Esophagus (tissue), 2 donors: ENCODE results near the gene RABGAP1L. TPM values are rescaled to one million over a fixed set of nuclear protein-coding genes. Genes with fewer than 3 reads are reported as not detected.

Experiments
- H3K27ac ChIP-seq, 2 donors: one replicate each; pipeline ENCODE4 v1.5.1; 2013; ENCODE audit warnings: low read depth in 2 of 2, mild to moderate bottlenecking in 2 of 2, inconsistent platforms in 1 of 2, low read length in 1 of 2, moderate library complexity in 1 of 2
- H3K27me3 ChIP-seq, 2 donors: one replicate each; pipeline ENCODE4 v1.6.1; 2013; ENCODE audit warnings: low read length in 2 of 2, control low read depth in 1 of 2, mild to moderate bottlenecking in 1 of 2; ENCODE audit not compliant: insufficient read depth in 2 of 2, control insufficient read depth in 1 of 2
- H3K36me3 ChIP-seq, 2 donors: one replicate each; pipeline ENCODE4 v1.6.1; 2013; ENCODE audit warnings: low read length in 1 of 2; ENCODE audit not compliant: control insufficient read depth in 2 of 2, insufficient read depth in 2 of 2
- H3K4me1 ChIP-seq, 2 donors: one replicate each; pipeline ENCODE4 v1.6.1; 2013; ENCODE audit warnings: low read length in 1 of 2; ENCODE audit not compliant: control insufficient read depth in 2 of 2, insufficient read depth in 2 of 2
- H3K4me3 ChIP-seq, 2 donors: one replicate each; pipeline ENCODE4 v1.5.1; 2013; ENCODE audit warnings: low read length in 2 of 2, mild to moderate bottlenecking in 2 of 2, low read depth in 1 of 2, moderate library complexity in 1 of 2
- H3K9me3 ChIP-seq, 2 donors: one replicate each; pipeline ENCODE4 v1.6.1; 2013; ENCODE audit warnings: mild to moderate bottlenecking in 2 of 2, low read depth in 1 of 2, low read length in 1 of 2, moderate library complexity in 1 of 2; ENCODE audit not compliant: control insufficient read depth in 2 of 2, insufficient read depth in 1 of 2
- WGBS, 2 donors: extraction: QIAGEN DNeasy Blood & Tissue Kit; methylation state at CpG; one replicate each; pipeline ENCODE4 v1.1.7; 2013; 5-methylcytosine and 5-hydroxymethylcytosine counted together
- polyA plus RNA-seq, 2 donors: library from polyadenylated mRNA; stranded (reverse); fragments of 200-250 nt; gene quantifications; one replicate each; pipeline ENCODE4 v1.2.3, GENCODE V29; 2013
- donor health status: healthy with polysubstance abuse.
- donor health status: Bipolar disorder and iron deficiency.

The RABGAP1L gene
- polyA plus RNA-seq, 2 donors: 9.2 to 13.0 TPM

- H3K27ac ChIP-seq: peak overlapping the region in 1 of 2 donors; percentile 21
- WGBS, 2 donors: 43 to 49% methylated on average over 3 of the region's 3 CpGs
Observed at GRCh38 chr1:174954671-174955669, 795.6 kb downstream of the RABGAP1L start.

DNA sequence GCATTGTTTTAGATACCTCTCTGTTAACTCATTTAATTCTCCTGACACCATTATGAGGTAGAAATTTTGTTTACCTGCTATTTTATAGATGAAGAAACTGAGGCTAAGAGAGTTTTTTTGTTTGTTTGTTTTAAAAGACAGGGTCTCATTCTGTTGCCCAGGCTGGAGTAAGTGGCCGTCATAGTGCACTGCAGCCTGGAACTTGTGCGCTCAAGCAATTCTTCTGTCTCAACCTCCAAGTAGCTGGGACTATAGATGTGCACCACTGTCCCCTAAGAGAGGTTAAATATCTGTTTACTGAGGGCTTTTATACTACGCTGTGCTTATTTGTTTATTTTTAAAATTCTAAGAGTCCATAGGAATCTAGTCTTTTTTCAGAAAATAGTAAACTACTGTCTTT lies 796.8 kb downstream of the RABGAP1L start:
- no peak overlapping the region for H3K27ac ChIP-seq
- no peak overlapping the region for H3K4me3 ChIP-seq
- 95 to 96% methylated on average over 3 of the region's 3 CpGs for WGBS, 2 donors
- no peaks in the 10 kb centered on the region for H3K27me3 ChIP-seq
- H3K4me1 ChIP-seq: no peaks in the 10 kb centered on the region
- H3K36me3 ChIP-seq: no peaks in the 10 kb centered on the region
- H3K9me3 ChIP-seq: no peaks in the 10 kb centered on the region

More at GRCh38 chr1:174954671-174955669, 795.6 kb downstream of the RABGAP1L start:
- Histone ChIP-seq H3K9me3 (no peaks in the 10 kb centered on the region), H3K4me3 (no peak overlapping the region), H3K4me1 (no peaks in the 10 kb centered on the region), H3K36me3 (no peaks in the 10 kb centered on the region), H3K27me3 (no peaks in the 10 kb centered on the region)

- H3K4me1 ChIP-seq: no peaks in the 10 kb centered on the region
- H3K9me3 ChIP-seq: no peaks in the 10 kb centered on the region
- H3K4me3 ChIP-seq: no peak overlapping the region
- no peak overlapping the region for H3K27ac ChIP-seq
- no peaks in the 10 kb centered on the region for H3K27me3 ChIP-seq
- H3K36me3 ChIP-seq: no peaks in the 10 kb centered on the region
Observed at GRCh38 chr1:174956976-174957375, 797.7 kb downstream of the RABGAP1L start.

GRCh38 chr1:174957829-174958228 lies 798.5 kb downstream of the RABGAP1L start:
- Histone ChIP-seq H3K27me3 (no peaks in the 10 kb centered on the region), H3K4me3 (no peak overlapping the region), H3K4me1 (no peaks in the 10 kb centered on the region), H3K36me3 (no peaks in the 10 kb centered on the region), H3K9me3 (no peaks in the 10 kb centered on the region), H3K27ac (no peak overlapping the region)

DNA sequence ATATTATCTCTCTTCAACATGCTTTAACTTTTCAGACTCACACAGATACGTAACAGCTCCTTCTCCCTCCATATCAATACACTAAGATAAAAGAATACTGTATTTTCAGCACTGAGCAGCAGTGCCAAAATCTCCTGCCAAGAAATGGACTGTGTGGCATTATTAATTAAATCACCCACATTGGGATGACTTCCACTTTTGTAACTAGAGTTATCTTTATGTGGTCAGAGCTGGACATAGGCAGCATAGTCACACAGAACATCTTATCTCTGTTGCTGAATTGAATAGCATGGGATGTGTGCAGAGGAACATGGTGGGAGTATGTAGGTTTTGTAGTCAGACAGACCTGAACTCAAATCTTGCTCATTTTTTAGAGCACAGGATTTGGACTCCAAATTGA lies 799.1 kb downstream of the RABGAP1L start:
- no peaks in the 10 kb centered on the region for H3K4me1 ChIP-seq
- no peak overlapping the region for H3K27ac ChIP-seq
- no peak overlapping the region for H3K4me3 ChIP-seq
- H3K9me3 ChIP-seq: no peaks in the 10 kb centered on the region
- no peaks in the 10 kb centered on the region for H3K27me3 ChIP-seq
- no peaks in the 10 kb centered on the region for H3K36me3 ChIP-seq
- 78 to 88% methylated on average over 1 of the region's 1 CpG for WGBS, 2 donors

DNA sequence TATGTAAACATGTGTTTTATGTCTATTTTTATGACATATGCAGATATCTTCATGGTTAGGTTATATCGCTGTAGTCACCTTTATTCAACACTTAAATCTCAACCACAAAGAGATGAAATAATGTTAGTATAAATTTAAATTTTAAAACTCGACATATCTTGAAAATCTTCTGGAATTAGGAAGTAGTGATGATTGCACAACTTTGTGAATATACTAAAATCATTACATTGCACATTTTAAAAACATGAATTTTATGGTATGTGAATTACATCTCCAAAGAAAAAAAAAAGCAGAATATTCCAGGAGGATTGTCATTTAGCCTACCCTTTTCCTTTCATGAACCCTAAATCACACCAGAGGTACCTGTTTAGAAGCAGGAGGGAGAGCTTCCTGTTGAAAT lies 801.0 kb downstream of the RABGAP1L start:
- no peaks in the 10 kb centered on the region for H3K27me3 ChIP-seq
- H3K9me3 ChIP-seq: no peaks in the 10 kb centered on the region
- no peak overlapping the region for H3K27ac ChIP-seq
- no peaks in the 10 kb centered on the region for H3K4me1 ChIP-seq
- H3K36me3 ChIP-seq: no peaks in the 10 kb centered on the region
- WGBS, 2 donors: 94 to 98% methylated on average over 2 of the region's 2 CpGs
- H3K4me3 ChIP-seq: no peak overlapping the region

DNA sequence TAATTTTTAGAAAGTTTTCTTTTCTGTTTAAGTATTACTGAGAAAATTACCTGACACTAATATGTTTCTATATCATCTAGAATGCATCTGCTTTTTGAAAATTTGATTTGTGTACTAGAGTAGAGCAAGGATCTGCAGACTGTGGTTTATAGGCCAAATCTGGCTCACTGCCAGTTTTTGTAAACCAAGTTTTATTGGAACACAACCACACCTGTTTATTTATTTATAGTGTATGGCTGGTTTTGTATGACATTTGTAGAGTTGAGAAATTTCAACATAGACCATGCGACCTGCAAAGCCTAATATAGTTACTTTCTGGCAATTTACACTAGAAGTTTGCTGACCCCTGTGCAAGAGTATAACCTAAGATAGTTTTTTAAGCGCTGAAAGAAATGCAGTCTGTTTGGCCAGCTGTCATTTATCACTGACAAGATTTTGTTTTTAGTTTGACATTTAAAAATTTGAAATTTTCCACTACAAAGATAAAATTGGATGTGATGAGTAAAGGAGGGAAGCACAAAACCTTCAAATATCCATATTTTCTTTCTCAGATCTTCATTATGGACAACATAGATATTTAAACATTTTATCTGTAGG lies 804.3 kb downstream of the RABGAP1L start:
- Histone ChIP-seq H3K27ac (no peak overlapping the region), H3K4me1 (peaks cover 0 to 3% of the 10 kb centered on the region in 2 donors), H3K36me3 (no peaks in the 10 kb centered on the region), H3K27me3 (no peaks in the 10 kb centered on the region), H3K4me3 (no peak overlapping the region), H3K9me3 (no peaks in the 10 kb centered on the region)
- 54 to 57% methylated on average over 2 of the region's 2 CpGs for WGBS, 2 donors

GRCh38 chr1:174964261-174964971 lies 805.1 kb downstream of the RABGAP1L start:
- Histone ChIP-seq H3K9me3 (no peaks in the 10 kb centered on the region), H3K36me3 (no peaks in the 10 kb centered on the region), H3K27ac (peak overlapping the region; percentile 74 to 97), H3K27me3 (no peaks in the 10 kb centered on the region), H3K4me1 (peaks cover 0 to 3% of the 10 kb centered on the region in 2 donors), H3K4me3 (peak overlapping the region in 1 of 2 donors; percentile 49)
- WGBS, 2 donors: 19 to 29% methylated on average over 6 of the region's 6 CpGs

DNA sequence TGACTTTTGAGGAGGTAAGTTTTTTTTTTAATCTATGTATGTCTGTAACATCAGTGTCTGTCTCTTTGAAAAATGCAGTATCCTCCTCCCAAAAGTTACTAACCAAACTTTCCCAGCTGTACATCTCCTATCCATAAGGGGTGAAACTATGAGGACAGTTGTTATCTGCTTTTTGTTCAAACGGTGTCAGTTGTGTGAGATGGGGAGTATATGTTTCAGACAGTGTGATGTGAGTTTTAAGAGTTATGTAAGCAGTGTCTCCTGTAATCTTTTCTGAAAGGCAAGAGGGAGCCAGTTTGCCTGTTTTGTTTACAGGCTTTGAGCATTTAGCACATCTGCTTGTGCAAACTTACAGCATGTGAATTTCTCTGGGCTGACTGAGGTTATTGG lies 805.6 kb downstream of the RABGAP1L start:
- peak overlapping the region; percentile 95 to 97 for H3K27ac ChIP-seq
- H3K4me1 ChIP-seq: peaks cover 0 to 3% of the 10 kb centered on the region in 2 donors
- no peaks in the 10 kb centered on the region for H3K9me3 ChIP-seq
- 17 to 19% methylated on average over 1 of the region's 1 CpG for WGBS, 2 donors
- no peaks in the 10 kb centered on the region for H3K36me3 ChIP-seq
- H3K4me3 ChIP-seq: peak overlapping the region; percentile 7 to 49
- no peaks in the 10 kb centered on the region for H3K27me3 ChIP-seq
